ENCODE measurements around the gene RTEL1. TPM values are rescaled to one million over a fixed set of nuclear protein-coding genes. Genes with fewer than 3 reads are reported as not detected.

Gene RTEL1
- total RNA-seq, 3 donors from 2014 or later (not counting 1 experiment from before 2014, with no cell fraction given), result 36.3 to 52.0 (median 40.4) TPM

DNA sequence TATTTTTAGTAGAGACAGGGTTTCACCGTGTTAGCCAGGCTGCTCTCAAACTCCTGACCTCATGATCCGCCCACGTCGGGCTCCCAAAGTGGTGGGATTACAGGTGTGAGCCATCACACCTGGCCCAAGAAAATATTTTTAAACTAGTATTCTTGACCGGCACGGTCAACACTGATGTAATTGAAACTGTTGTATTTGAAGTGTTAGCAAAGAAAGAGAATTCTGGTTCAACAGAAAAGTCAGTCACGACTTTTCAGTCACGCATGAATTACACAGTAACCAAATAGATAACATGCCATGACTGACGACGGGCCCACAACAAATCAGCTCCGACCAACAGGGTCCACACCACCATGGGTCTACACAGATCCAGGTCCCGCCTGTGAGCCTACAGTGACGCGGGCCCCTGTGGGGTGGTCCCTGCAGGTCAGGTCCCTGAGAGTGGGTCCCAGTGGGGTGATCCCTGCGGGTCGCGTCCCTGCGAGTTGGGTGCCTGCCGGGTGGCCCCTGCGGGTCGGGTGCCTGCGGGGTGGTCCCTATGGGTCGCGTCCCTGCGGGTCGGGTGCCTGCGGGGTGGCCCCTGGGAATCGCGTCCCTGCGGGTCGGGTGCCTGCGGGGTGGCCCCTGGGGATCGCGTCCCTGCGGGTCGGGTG, 32.2 kb upstream of the RTEL1 start:
- Histone ChIP-seq H3K9me3 (ENCODE audit: control insufficient read depth, insufficient read depth, low read length) (no peaks in the 10 kb centered on the region), H3K27ac (ENCODE audit: low read length) (peak overlapping the region; percentile 75), H3K4me1 (ENCODE audit: control insufficient read depth, insufficient read depth, low read length) (peaks cover 32% of the 10 kb centered on the region), H3K27me3 (ENCODE audit: control insufficient read depth, insufficient read depth, low read length) (no peaks in the 10 kb centered on the region), H3K36me3 (ENCODE audit: control insufficient read depth, insufficient read depth, low read length) (no peaks in the 10 kb centered on the region), H3K4me3 (ENCODE audit: low read length) (peak overlapping the region; percentile 38)
- H3K4me1 Mint-ChIP-seq, result peaks cover 19 to 30% of the 10 kb centered on the region in 2 donors
- no peaks in the 10 kb centered on the region for H3K36me3 Mint-ChIP-seq
- WGBS (ENCODE audit: insufficient coverage), result 13% methylated on average over 34 of the region's 36 CpGs
- no peaks in the 10 kb centered on the region for H3K27me3 Mint-ChIP-seq (ENCODE audit: low read depth in 2 of 2)
- TF ChIP-seq, protein P1, sequence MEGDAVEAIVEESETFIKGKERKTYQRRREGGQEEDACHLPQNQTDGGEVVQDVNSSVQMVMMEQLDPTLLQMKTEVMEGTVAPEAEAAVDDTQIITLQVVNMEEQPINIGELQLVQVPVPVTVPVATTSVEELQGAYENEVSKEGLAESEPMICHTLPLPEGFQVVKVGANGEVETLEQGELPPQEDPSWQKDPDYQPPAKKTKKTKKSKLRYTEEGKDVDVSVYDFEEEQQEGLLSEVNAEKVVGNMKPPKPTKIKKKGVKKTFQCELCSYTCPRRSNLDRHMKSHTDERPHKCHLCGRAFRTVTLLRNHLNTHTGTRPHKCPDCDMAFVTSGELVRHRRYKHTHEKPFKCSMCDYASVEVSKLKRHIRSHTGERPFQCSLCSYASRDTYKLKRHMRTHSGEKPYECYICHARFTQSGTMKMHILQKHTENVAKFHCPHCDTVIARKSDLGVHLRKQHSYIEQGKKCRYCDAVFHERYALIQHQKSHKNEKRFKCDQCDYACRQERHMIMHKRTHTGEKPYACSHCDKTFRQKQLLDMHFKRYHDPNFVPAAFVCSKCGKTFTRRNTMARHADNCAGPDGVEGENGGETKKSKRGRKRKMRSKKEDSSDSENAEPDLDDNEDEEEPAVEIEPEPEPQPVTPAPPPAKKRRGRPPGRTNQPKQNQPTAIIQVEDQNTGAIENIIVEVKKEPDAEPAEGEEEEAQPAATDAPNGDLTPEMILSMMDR (IDR thresholded peaks at IDR 0.05), result no peak
- peak overlapping the region; percentile 83 to 85 for H3K27ac Mint-ChIP-seq
- no peak for ATAC-seq
- H3K9me3 Mint-ChIP-seq, result no peaks in the 10 kb centered on the region
- intact Hi-C loops (cut with micrococcal nuclease), result loop anchor here (2.0 to 5.0 kb wide), 2 partner anchors 15 to 126 kb away; no protein-coding TSS in a partner anchor
- DNase-seq, result peak in 1 of 2 donors; percentile 54
- H3K4me3 Mint-ChIP-seq, result peak overlapping the region; percentile 75

DNA sequence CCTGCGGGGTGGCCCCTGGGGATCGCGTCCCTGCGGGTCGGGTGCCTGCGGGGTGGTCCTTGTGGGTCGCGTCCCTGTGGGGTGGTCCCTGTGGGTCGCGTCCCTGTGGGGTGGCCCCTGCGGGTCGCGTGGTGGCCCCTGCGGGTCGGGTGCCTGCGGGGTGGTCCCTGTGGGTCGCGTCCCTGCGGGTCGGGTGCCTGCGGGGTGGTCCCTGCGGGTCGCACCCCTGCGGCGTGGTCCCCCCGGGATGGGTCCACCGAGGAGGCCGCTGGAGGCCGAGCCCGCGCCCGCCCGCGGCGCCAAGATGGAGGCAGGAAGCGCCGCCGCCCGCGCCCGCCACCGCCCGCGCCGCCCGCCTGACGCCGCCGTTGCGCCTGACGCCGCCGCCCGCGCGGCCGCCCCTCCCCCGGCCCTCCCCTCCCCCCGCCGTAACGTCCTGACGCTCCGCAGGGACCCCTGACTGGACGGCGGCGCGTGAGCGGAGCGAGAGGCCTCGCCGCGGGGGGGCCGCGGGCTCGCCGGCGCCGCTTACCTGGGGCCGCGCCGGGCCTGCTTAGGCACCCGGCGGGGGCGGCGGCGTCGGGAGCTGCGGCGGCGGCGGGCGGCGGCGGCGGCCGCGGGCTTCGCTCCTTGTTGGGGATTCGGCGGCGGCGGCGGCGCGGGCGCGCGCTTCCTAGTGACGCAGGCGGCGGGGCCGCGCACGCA, 31.5 kb upstream of the RTEL1 start, which contains the start of gene GMEB2:
GMEB2 (minus strand) TSS at position 678 of the 705 bp plus-strand sequence. CDS start 7,704 bp downstream, outside the sequence.
- Mint-ChIP-seq H3K4me3 (peak within 1 kb of the TSS; percentile 94), H3K4me1 (peaks cover 17 to 30% of the 10 kb centered on the region in 2 donors), H3K36me3 (no peaks in the 10 kb centered on the region), H3K9me3 (no peaks in the 10 kb centered on the region), H3K27ac (peak within 1 kb of the TSS; percentile 83 to 89), H3K27me3 (ENCODE audit: low read depth in 2 of 2) (no peaks in the 10 kb centered on the region)
- Histone ChIP-seq H3K36me3 (ENCODE audit: control insufficient read depth, insufficient read depth, low read length) (no peaks in the 10 kb centered on the region), H3K4me3 (ENCODE audit: low read length) (peak within 1 kb of the TSS; percentile 94), H3K4me1 (ENCODE audit: control insufficient read depth, insufficient read depth, low read length) (peaks cover 38% of the 10 kb centered on the region), H3K9me3 (ENCODE audit: control insufficient read depth, insufficient read depth, low read length) (no peaks in the 10 kb centered on the region), H3K27me3 (ENCODE audit: control insufficient read depth, insufficient read depth, low read length) (no peaks in the 10 kb centered on the region), H3K27ac (ENCODE audit: low read length) (peak within 1 kb of the TSS; percentile 85)
- ATAC-seq (peak; percentile 41 to 63 (median 51)), DNase-seq (peak; percentile 64 to 82)
- intact Hi-C loops (cut with micrococcal nuclease), result loop anchor here (1.0 to 5.0 kb wide), 3 partner anchors 9 to 126 kb away; no protein-coding TSS in a partner anchor
- under 1% methylated on average over 114 of the region's 114 CpGs for WGBS (ENCODE audit: insufficient coverage)
- TF ChIP-seq, protein P1 (IDR thresholded peaks at IDR 0.05), result no peak

DNA sequence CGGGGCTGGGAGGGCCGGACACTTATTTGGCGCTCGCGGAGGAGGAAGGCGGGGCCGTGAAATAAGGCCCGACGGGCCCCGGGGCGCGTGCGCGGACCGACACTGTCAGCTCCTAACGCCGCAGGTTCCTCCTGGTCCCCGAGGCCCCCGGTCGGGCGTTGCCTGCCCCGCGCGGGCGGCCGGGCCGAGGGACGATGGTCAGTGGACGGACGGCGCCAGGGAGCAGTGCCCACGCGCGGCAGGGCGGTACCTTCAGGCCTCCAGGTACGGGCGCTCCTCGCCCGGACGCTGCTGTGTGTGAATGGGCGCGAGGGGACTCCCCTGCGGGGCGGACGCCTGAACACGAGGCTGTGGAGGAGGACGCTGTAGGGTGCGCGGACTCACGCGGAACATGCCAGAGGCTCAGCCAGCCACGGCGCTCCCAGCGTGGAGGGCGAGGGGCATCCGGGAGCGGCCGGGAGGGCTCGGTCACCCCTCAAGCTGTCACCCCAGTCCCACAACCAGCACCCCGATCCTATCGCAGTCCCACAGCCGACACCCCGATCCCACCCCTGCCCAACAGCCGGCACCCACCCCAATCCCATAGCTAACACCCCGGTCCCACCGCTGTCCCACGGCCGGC, 30.9 kb upstream of the RTEL1 start:
- Histone ChIP-seq H3K9me3 (ENCODE audit: control insufficient read depth, insufficient read depth, low read length) (no peaks in the 10 kb centered on the region), H3K27me3 (ENCODE audit: control insufficient read depth, insufficient read depth, low read length) (no peaks in the 10 kb centered on the region), H3K4me1 (ENCODE audit: control insufficient read depth, insufficient read depth, low read length) (peaks cover 40% of the 10 kb centered on the region), H3K27ac (ENCODE audit: low read length) (peak overlapping the region; percentile 85), H3K36me3 (ENCODE audit: control insufficient read depth, insufficient read depth, low read length) (no peaks in the 10 kb centered on the region), H3K4me3 (ENCODE audit: low read length) (peak overlapping the region; percentile 94)
- Mint-ChIP-seq H3K4me1 (peaks cover 17 to 29% of the 10 kb centered on the region in 2 donors), H3K36me3 (no peaks in the 10 kb centered on the region), H3K9me3 (no peaks in the 10 kb centered on the region), H3K27ac (peak overlapping the region; percentile 83 to 89), H3K27me3 (ENCODE audit: low read depth in 2 of 2) (no peaks in the 10 kb centered on the region), H3K4me3 (peak overlapping the region; percentile 94)
- DNase-seq, result peak; percentile 95 to 97
- peak; percentile 82 to 94 (median 83) for ATAC-seq
- TF ChIP-seq, protein P1 (IDR thresholded peaks at IDR 0.05), result no peak
- WGBS (ENCODE audit: insufficient coverage), result under 1% methylated on average over 68 of the region's 68 CpGs
- intact Hi-C loops (cut with micrococcal nuclease), result loop anchor here (1.0 to 5.0 kb wide), 3 partner anchors 8 to 125 kb away; no protein-coding TSS in a partner anchor

Data from natural killer cell (primary cell).